ENCODE measurements around the gene ARHGAP28. TPM values are rescaled to one million over a fixed set of nuclear protein-coding genes. Genes with fewer than 3 reads are reported as not detected.
A peak's percentile ranks its signal among the peaks of the same experiment; 100 is the strongest.

The ARHGAP28 gene
- total RNA-seq, 3 donors from 2014 or later, result 2.0 to 6.8 (median 2.6) TPM

DNA sequence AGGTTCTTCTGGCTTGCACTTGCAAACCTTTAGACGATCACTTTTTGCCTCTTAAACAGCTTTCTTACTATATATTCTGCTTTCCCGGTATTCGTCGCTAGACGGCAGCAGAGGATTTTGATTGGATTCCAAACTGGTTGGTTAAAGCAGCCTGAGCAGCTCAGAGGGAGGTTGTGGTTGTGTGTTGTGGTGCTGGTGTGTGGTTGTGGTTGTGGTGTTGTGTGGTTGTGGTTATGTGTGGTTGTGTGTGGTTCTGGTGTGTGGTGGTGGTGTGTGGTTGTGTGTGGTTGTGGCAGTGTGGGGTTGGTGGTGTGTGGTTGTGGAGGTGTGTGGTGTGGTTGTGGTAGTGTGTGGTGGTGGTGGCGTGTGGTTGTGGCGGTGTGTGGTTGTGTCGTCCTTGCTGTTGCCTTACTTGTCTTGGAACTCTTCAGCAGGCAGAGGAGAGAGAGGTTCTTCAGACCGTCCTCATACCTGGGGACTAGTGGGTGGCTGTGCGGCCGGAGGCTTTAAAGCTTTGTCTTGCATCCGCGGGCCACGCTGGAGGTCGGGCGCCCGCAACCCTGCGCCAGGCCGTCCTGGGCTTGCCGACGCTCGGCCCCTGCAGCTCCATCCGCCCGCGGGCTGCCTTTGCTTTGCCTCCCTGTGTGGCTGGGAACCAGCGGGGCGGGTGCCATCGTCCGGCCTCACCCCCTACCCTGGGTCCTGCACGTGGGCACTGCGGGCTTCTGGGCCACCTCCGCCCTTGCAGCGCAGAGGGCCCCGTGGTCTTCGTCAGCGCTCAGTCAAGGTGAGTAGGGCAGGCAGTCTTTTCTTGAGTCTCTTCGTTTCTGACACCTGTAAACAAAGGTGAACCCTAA, 190.8 kb downstream of the ARHGAP28 start:
- Histone ChIP-seq H3K36me3 (ENCODE audit: low read depth) (no peaks in the 10 kb centered on the region), H3K9me3 (no peaks in the 10 kb centered on the region), H3K4me1 (ENCODE audit: low read depth) (no peaks in the 10 kb centered on the region), H3K4me3 (no peak overlapping the region)
- intact Hi-C loops (cut with DNase I, micrococcal nuclease), result loop anchor here (2.0 to 10.0 kb wide), 2 partner anchors 80 to 254 kb away; no protein-coding TSS in a partner anchor
- peak; percentile 42 for TF ChIP-seq CTCF (IDR thresholded peaks at IDR 0.05)
- ATAC-seq (peak; percentile 86), DNase-seq (peak in 1 of 3 donors; percentile 93)

DNA sequence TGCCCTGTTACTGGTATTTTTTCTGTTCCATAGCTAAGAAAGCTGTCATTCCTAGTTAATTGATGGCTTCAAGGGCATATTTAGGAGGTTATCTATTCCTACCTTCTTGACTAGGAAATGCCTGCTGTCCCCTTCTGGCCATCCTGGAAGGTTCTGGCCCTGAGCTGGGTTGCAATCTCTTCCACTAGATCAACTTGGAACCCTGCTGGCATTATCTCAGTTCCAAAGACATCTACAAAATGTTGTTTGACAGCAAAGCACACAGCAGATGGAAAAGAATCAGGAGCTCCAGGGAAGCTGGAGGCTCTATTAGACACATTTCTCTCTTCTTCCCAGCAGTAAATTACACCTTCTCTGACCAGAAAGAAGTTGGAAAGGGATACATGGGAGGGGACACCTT, 192.1 kb downstream of the ARHGAP28 start:
- DNase-seq, result no peak
- ATAC-seq, result no peak
- H3K9me3 ChIP-seq, result no peaks in the 10 kb centered on the region
- TF ChIP-seq CTCF (IDR thresholded peaks at IDR 0.05), result no peak
- intact Hi-C loops (cut with DNase I, micrococcal nuclease), result loop anchor here (2.0 to 10.0 kb wide), 2 partner anchors 79 to 253 kb away; no protein-coding TSS in a partner anchor
- no peaks in the 10 kb centered on the region for H3K4me1 ChIP-seq (ENCODE audit: low read depth)
- H3K36me3 ChIP-seq (ENCODE audit: low read depth), result no peaks in the 10 kb centered on the region
- no peak overlapping the region for H3K4me3 ChIP-seq

DNA sequence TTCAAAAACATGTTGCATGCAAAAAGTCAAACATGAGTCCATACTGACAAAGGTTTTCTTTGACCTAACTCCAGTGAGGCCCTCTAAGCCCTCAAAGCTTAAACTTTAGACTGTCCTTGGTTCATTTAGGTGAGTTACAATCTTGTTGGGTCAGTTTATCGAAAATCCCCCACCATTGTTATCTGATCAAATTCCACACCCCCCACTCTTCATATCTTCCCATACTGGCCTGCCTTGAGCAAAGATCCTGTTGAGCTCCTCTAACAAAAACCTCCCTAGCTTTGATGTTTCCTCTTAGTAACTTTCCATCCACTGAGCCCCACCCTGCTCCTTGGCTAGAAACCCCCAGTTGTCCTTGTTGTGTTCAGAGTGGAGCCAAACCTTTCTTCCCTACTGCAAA, 193.7 kb downstream of the ARHGAP28 start:
- intact Hi-C loops (cut with DNase I, micrococcal nuclease), result loop anchor here in 1 of 2 donors (10.0 kb wide), 1 partner anchor 252 kb away; no protein-coding TSS in a partner anchor
- no peaks in the 10 kb centered on the region for H3K4me1 ChIP-seq (ENCODE audit: low read depth)
- no peak overlapping the region for H3K4me3 ChIP-seq
- DNase-seq (no peak), ATAC-seq (no peak)
- TF ChIP-seq CTCF (IDR thresholded peaks at IDR 0.05), result no peak
- H3K9me3 ChIP-seq, result no peaks in the 10 kb centered on the region
- H3K36me3 ChIP-seq (ENCODE audit: low read depth), result no peaks in the 10 kb centered on the region

DNA sequence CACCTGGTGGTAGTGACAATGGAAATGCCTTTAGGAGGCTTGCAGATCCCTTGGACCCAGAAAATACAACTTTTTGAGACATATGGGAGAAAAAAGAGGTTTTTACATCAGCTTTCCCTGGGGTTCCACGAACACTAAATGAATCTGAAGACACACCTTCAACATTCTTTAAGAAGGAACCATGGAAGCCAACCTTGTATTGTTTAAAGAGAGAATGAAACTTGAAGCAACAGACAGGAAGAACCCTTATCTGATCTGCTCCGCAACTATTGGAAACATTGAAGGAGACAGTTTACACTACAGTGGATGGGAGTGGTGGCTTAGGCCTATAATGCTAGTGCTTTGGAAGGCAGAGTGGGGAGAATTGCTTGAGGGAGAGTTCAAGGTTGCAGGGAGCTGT, 197.6 kb downstream of the ARHGAP28 start:
- DNase-seq (no peak), ATAC-seq (no peak)
- H3K4me1 ChIP-seq (ENCODE audit: low read depth), result no peaks in the 10 kb centered on the region
- no peak overlapping the region for H3K4me3 ChIP-seq
- no peaks in the 10 kb centered on the region for H3K9me3 ChIP-seq
- H3K36me3 ChIP-seq (ENCODE audit: low read depth), result no peaks in the 10 kb centered on the region
- intact Hi-C loops (cut with DNase I, micrococcal nuclease), result loop anchor here in 1 of 2 donors (10.0 kb wide), 1 partner anchor 248 kb away; no protein-coding TSS in a partner anchor
- TF ChIP-seq CTCF (IDR thresholded peaks at IDR 0.05), result no peak

- no peaks in the 10 kb centered on the region for H3K9me3 ChIP-seq
- no peak for TF ChIP-seq CTCF (IDR thresholded peaks at IDR 0.05)
- H3K4me1 ChIP-seq (ENCODE audit: low read depth), result no peaks in the 10 kb centered on the region
- intact Hi-C loops (cut with DNase I, micrococcal nuclease), result loop anchor here in 1 of 2 donors (10.0 kb wide), 1 partner anchor 246 kb away; no protein-coding TSS in a partner anchor
- no peaks in the 10 kb centered on the region for H3K36me3 ChIP-seq (ENCODE audit: low read depth)
- no peak for ATAC-seq
- H3K4me3 ChIP-seq, result no peak overlapping the region
- DNase-seq, result no peak
Observed at GRCh38 chr18:6928359-6928758, 198.8 kb downstream of the ARHGAP28 start.

All from mucosa of descending colon (tissue), 3 donors.